K562 (cell line): ENCODE results near the gene PDE2A. TPM values are rescaled to one million over a fixed set of nuclear protein-coding genes. Genes with fewer than 3 reads are reported as not detected.
A peak's percentile ranks its signal among the peaks of the same experiment; 100 is the strongest.

ENCODE experiments used
- CAMTA2 ChIP-seq: fragments of 250-450 bp; sonication (Bioruptor Pico); conservative IDR thresholded peaks from 2 replicates; pipeline ENCODE4 v1.5.1; 2022
- CC2D1A ChIP-seq: fragments of 450-650 bp; IDR thresholded peaks from 2 replicates; pipeline ENCODE4 v1.6.1; 2017; ENCODE audit warnings: mild to moderate bottlenecking
- MGA ChIP-seq: fragments of 450-650 bp; IDR thresholded peaks from 2 replicates; pipeline ENCODE4 v1.6.1; 2016; ENCODE audit warnings: mild to moderate bottlenecking, moderate library complexity
- STAT6 ChIP-seq: sonication (generic); formaldehyde crosslinking; IDR thresholded peaks from 2 replicates; pipeline ENCODE4 v1.8.1; 2023; ENCODE audit warnings: mild to moderate bottlenecking, missing genetic modification reagents
- TSHZ1 ChIP-seq: fragments of 250-450 bp; sonication (Bioruptor Pico); IDR thresholded peaks from 2 replicates; pipeline ENCODE4 v1.4.0; 2020; ENCODE audit warnings: mild to moderate bottlenecking, moderate library complexity
- ZBTB34 ChIP-seq: fragments of 250-450 bp; sonication (Bioruptor Pico); IDR thresholded peaks from 2 replicates; pipeline ENCODE4 v1.8.0; 2021; ENCODE audit warnings: mild to moderate bottlenecking, moderate library complexity
- ZNF253 ChIP-seq: fragments of 250-450 bp; sonication (Bioruptor Pico); conservative IDR thresholded peaks from 2 replicates; pipeline ENCODE4 v1.6.1; 2021; ENCODE audit warnings: mild to moderate bottlenecking
- polyA plus RNA-seq, 8 experiments: library from polyadenylated mRNA; depleted of rRNA in 4 of 8; stranded (reverse) in 5 of 8; unstranded in 3 of 8; fragments of >200 nt; fragmentation: Nextera tagmentation in 2 of 8; fragmentation: Illumina TruSeq in 1 of 8; extraction: Ambion mirVana in 2 of 8; extraction: Trizol in 1 of 8; gene quantifications; 2 replicates each; pipeline versions ENCODE4 v1.2.1 to v1.2.3, GENCODE V29; 2011 to 2014; ENCODE audit warnings: inconsistent platforms in 1 of 8, missing spikeins in 1 of 8
- total RNA-seq, 7 experiments: library from RNA; depleted of rRNA in 6 of 7; stranded (reverse); fragments of >200 nt in 6 of 7; fragmentation: Illumina TruSeq in 2 of 7; extraction: Trizol in 2 of 7; gene quantifications; 2 replicates each; pipeline versions ENCODE4 v1.2.1 to v1.2.3, GENCODE V29; 2011 to 2021; ENCODE audit warnings: low replicate concordance in 1 of 7

Gene PDE2A
- total and polyA plus RNA-seq, 9 of the 15 experiments (the other 6 are each of a cell fraction or from before 2014, with no cell fraction given), result 0.07 to 15.2 (median 1.6) TPM; not detected in 1

- TF ChIP-seq STAT6 (no peak), ZNF253 (CRISPR knock-in tag) (no peak), CC2D1A (no peak), TSHZ1 (CRISPR knock-in tag) (no peak), MGA (peak; percentile 92), ZBTB34 (CRISPR knock-in tag) (no peak), CAMTA2 (no peak)
Measured at GRCh38 chr11:72642884-72643522, 31.2 kb downstream of the PDE2A start (continued).
